SIG-M5 treated with dmso at 0.1 percent for 504 hours (cell line): ENCODE measurements around the gene SLC16A5.
"Not testable (repeated sequence)": the region's sequence is repeated elsewhere in the genome, so short reads cannot be mapped to it uniquely, and the experiment has no call there.

Experiments
- DNase-seq: peaks from one replicate; lab custom pipeline; 2025; ENCODE audit not compliant: unreplicated experiment; lab: John Stamatoyannopoulos, UW

The SLC16A5 gene

GRCh38 chr17:75063626-75064025 lies 24.1 kb upstream of the SLC16A5 start:
- DNase-seq, result no peak

GRCh38 chr17:75064040-75064439 lies 23.7 kb upstream of the SLC16A5 start:
- DNase-seq, result no peak

GRCh38 chr17:75064460-75064859 lies 23.3 kb upstream of the SLC16A5 start:
- DNase-seq, result no peak

- DNase-seq, result no peak
These were observed 22.7 kb upstream of the SLC16A5 start for GRCh38 chr17:75064867-75065561.

- DNase-seq, result no peak
These were observed 22.1 kb upstream of the SLC16A5 start for GRCh38 chr17:75065562-75066151.

- DNase-seq, result no peak
These were observed 19.9 kb upstream of the SLC16A5 start for GRCh38 chr17:75067856-75068255.

GRCh38 chr17:75068750-75069149 lies 19.0 kb upstream of the SLC16A5 start:
- no peak for DNase-seq

- DNase-seq, result no peak
These were observed 18.0 kb upstream of the SLC16A5 start for GRCh38 chr17:75069783-75070182.

- not testable (repeated sequence) for DNase-seq
These were observed 16.1 kb upstream of the SLC16A5 start for GRCh38 chr17:75071478-75072271.

- not testable (repeated sequence) for DNase-seq
These were observed 14.8 kb upstream of the SLC16A5 start for GRCh38 chr17:75072909-75073308.

- DNase-seq, result no peak
These were observed 14.1 kb upstream of the SLC16A5 start for GRCh38 chr17:75073618-75074047.

GRCh38 chr17:75074532-75074931 lies 13.2 kb upstream of the SLC16A5 start:
- DNase-seq, result no peak

- no peak for DNase-seq
These were observed 12.0 kb upstream of the SLC16A5 start for GRCh38 chr17:75075597-75076336.

- no peak for DNase-seq
These were observed 10.7 kb upstream of the SLC16A5 start for GRCh38 chr17:75077072-75077495.

GRCh38 chr17:75077496-75078283 lies 10.1 kb upstream of the SLC16A5 start:
- DNase-seq, result no peak

- DNase-seq, result no peak
These were observed 9.3 kb upstream of the SLC16A5 start for GRCh38 chr17:75078284-75079022.

GRCh38 chr17:75079023-75079373 lies 8.8 kb upstream of the SLC16A5 start:
- no peak for DNase-seq

GRCh38 chr17:75081611-75082540 lies 5.9 kb upstream of the SLC16A5 start:
- DNase-seq, result no peak

- DNase-seq, result no peak
These were observed 5.1 kb upstream of the SLC16A5 start for GRCh38 chr17:75082683-75083082.
